ENCODE measurements around the gene ACOXL.

DNA sequence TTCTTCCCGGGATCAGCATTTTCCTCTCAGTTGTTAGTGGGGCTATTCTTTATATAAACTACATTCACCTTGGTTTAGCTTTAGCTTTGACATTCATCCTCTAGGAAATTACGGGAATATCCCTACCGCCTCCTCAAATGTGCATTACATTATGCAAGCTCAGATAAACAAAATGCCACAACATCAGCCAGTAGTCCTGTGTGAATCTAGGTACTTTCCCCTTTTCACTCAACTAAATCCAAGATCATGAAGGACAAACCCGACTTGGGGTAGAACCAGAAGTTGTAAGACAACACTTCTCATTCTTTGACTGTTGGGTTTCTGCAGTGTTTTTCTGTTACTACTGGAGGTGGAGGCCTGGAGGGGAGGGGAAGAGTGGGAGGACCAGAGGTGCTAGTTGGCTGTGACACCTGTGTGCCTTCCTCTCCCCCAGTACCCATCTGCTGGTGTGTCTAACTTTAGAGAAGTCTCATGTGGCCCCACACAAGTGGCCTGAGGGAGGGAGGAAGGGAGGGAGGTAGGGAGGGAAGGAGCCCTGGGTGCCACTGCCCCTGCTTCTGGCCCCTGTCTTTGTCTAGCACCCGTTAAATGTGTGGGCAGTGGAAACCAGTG is 303.6 kb downstream of the ACOXL start:
- TF ChIP-seq, protein P1, sequence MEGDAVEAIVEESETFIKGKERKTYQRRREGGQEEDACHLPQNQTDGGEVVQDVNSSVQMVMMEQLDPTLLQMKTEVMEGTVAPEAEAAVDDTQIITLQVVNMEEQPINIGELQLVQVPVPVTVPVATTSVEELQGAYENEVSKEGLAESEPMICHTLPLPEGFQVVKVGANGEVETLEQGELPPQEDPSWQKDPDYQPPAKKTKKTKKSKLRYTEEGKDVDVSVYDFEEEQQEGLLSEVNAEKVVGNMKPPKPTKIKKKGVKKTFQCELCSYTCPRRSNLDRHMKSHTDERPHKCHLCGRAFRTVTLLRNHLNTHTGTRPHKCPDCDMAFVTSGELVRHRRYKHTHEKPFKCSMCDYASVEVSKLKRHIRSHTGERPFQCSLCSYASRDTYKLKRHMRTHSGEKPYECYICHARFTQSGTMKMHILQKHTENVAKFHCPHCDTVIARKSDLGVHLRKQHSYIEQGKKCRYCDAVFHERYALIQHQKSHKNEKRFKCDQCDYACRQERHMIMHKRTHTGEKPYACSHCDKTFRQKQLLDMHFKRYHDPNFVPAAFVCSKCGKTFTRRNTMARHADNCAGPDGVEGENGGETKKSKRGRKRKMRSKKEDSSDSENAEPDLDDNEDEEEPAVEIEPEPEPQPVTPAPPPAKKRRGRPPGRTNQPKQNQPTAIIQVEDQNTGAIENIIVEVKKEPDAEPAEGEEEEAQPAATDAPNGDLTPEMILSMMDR (IDR thresholded peaks at IDR 0.05) = no peak
- TF ChIP-seq POLR2A (IDR thresholded peaks at IDR 0.05) = no peak

Measured in esophagus squamous epithelium (tissue), 4 donors.